HG03571 (cell line): Measurements from ENCODE around the gene TCTA.
"Not testable (repeated sequence)": the region's sequence is repeated elsewhere in the genome, so short reads cannot be mapped to it uniquely, and the experiment has no call there.

Experiments used
- ATAC-seq: cut with Tn5 transposase; IDR thresholded peaks from one replicate; pipeline ENCODE4 v1.9.1; 2021; ENCODE audit not compliant: unreplicated experiment

The TCTA gene

GRCh38 chr3:49411968-49412631 lies at the start of gene TCTA, which contains the start of gene RHOA:
Gene TCTA, plus strand, starts transcription at chr3:49412423. Its CDS starts 4 bp downstream, at chr3:49412427.
Gene RHOA, minus strand, starts transcription at chr3:49411976. Its CDS starts 36,387 bp downstream, at chr3:49375589.
- peak; percentile 62 for ATAC-seq

- no peak for ATAC-seq
Measured at GRCh38 chr3:49362561-49362960, 49.7 kb upstream of the TCTA start.

- no peak for ATAC-seq
Measured at GRCh38 chr3:49370585-49371290, 41.5 kb upstream of the TCTA start.

- no peak for ATAC-seq
Measured at GRCh38 chr3:49371946-49372345, 40.3 kb upstream of the TCTA start.

- peak; percentile 49 for ATAC-seq
Measured at GRCh38 chr3:49377483-49377882, 34.7 kb upstream of the TCTA start.

- ATAC-seq: no peak
Measured at GRCh38 chr3:49378249-49378895, 33.9 kb upstream of the TCTA start.

GRCh38 chr3:49383387-49383786 lies 28.8 kb upstream of the TCTA start:
- no peak for ATAC-seq

GRCh38 chr3:49385617-49386016 lies 26.6 kb upstream of the TCTA start:
- no peak for ATAC-seq

- ATAC-seq: no peak
Measured at GRCh38 chr3:49386056-49386756, 26.0 kb upstream of the TCTA start.

- no peak for ATAC-seq
Measured at GRCh38 chr3:49387721-49388120, 24.5 kb upstream of the TCTA start.

- ATAC-seq: no peak
Measured at GRCh38 chr3:49388289-49388820, 23.9 kb upstream of the TCTA start.

- ATAC-seq: no peak
Measured at GRCh38 chr3:49389297-49389696, 22.9 kb upstream of the TCTA start.

GRCh38 chr3:49391310-49391709 lies 20.9 kb upstream of the TCTA start:
- ATAC-seq: not testable (repeated sequence)

GRCh38 chr3:49397470-49397869 lies 14.8 kb upstream of the TCTA start:
- no peak for ATAC-seq

- no peak for ATAC-seq
Measured at GRCh38 chr3:49399461-49399860, 12.8 kb upstream of the TCTA start.

- no peak for ATAC-seq
Measured at GRCh38 chr3:49401766-49402165, 10.5 kb upstream of the TCTA start.

GRCh38 chr3:49403891-49404290 lies 8.3 kb upstream of the TCTA start:
- no peak for ATAC-seq

GRCh38 chr3:49405570-49405969 lies 6.7 kb upstream of the TCTA start:
- not testable (repeated sequence) for ATAC-seq

- ATAC-seq: no peak
Measured at GRCh38 chr3:49406571-49407565, 5.4 kb upstream of the TCTA start.
